ENCODE measurements around the gene SPCS3.

GRCh38 chr4:176270669-176271068 lies 49.1 kb upstream of the SPCS3 start:
- TF ChIP-seq, protein P1, sequence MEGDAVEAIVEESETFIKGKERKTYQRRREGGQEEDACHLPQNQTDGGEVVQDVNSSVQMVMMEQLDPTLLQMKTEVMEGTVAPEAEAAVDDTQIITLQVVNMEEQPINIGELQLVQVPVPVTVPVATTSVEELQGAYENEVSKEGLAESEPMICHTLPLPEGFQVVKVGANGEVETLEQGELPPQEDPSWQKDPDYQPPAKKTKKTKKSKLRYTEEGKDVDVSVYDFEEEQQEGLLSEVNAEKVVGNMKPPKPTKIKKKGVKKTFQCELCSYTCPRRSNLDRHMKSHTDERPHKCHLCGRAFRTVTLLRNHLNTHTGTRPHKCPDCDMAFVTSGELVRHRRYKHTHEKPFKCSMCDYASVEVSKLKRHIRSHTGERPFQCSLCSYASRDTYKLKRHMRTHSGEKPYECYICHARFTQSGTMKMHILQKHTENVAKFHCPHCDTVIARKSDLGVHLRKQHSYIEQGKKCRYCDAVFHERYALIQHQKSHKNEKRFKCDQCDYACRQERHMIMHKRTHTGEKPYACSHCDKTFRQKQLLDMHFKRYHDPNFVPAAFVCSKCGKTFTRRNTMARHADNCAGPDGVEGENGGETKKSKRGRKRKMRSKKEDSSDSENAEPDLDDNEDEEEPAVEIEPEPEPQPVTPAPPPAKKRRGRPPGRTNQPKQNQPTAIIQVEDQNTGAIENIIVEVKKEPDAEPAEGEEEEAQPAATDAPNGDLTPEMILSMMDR (IDR thresholded peaks at IDR 0.05; ENCODE audit: low read depth, low read length), result no peak
- no peak for TF ChIP-seq MAX (IDR thresholded peaks at IDR 0.05; ENCODE audit: low read depth, low read length)
